H1 (cell line): Measurements from ENCODE around the gene PINLYP. TPM values are rescaled to one million over a fixed set of nuclear protein-coding genes. Genes with fewer than 3 reads are reported as not detected.

Source experiments
- KDM4A ChIP-seq: IDR thresholded peaks from one replicate; pipeline ENCODE4 v1.7.1; 2012; ENCODE audit warnings: low read depth, mild to moderate bottlenecking, moderate library complexity, low read length, inconsistent platforms; ENCODE audit not compliant: severe bottlenecking
- polyA plus RNA-seq, 7 experiments: library from polyadenylated mRNA; depleted of rRNA in 3 of 7; stranded (reverse) in 5 of 7; unstranded in 2 of 7; fragments of >200 nt in 5 of 7; fragments of 200-250 nt in 2 of 7; gene quantifications; 1 replicate in 5 of 7; 2 replicates in 1 of 7; 4 replicates in 1 of 7; pipeline versions ENCODE4 v1.2.1 to v1.2.3, GENCODE V29; 2011 to 2013; ENCODE audit warnings: missing spikeins in 2 of 7, mixed read lengths in 2 of 7
- total RNA-seq: library from RNA; stranded (reverse); fragmentation: NEBNext Ultra II Directional; extraction: Animal tissue kit (Norgen Biotek cat#: 25700); gene quantifications from 2 replicates; pipeline ENCODE4 v1.2.1, GENCODE V29; 2021

PINLYP gene
- total and polyA plus RNA-seq, 2 of the 8 experiments (the other 6 are each of a cell fraction or from before 2014, with no cell fraction given): 7.5 to 31.3 TPM

DNA sequence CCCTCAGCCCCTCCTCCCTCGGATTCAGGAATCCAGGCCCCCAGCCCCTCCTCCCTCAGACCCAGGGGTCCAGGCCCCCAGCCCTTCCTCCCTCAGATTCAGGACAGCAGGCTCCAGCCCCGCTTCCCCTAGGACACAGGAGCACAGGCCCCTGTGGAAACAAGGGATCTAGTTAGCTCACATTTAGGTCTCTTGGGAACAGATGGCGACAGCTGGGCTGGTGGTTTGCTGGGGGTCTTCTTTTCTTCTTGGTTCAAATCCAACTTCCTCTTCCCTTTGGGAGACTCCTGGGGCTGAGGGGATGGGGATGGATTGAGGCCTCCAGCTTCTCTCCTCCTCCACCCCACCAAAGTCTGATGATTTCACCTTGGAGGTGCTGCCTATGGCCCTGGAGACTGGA is 23.0 kb upstream of the PINLYP start (continued):
- no peak for TF ChIP-seq KDM4A
